Cardiac fibroblast (primary cell): Measurements from ENCODE around the gene DCTN5.

Experiments used
- DNase-seq, 2 donors: peaks; one replicate each; pipeline versions ENCODE4 v3.0.0 to v3.0.0-alpha.2; 2010; ENCODE audit warnings: low read depth in 2 of 2
- H3K4me3 ChIP-seq, 2 donors: replicated peaks in 1 of 2; 1 replicate in 1 of 2; 2 replicates in 1 of 2; pipeline ENCODE4 v1.5.1; 2011; ENCODE audit warnings: low read depth in 2 of 2, low read length in 2 of 2, mild to moderate bottlenecking in 2 of 2, moderate library complexity in 1 of 2
- TF ChIP-seq, protein P1 (sequence below): IDR thresholded peaks from one replicate; pipeline ENCODE4 v1.5.1; 2011; ENCODE audit warnings: low read depth, mild to moderate bottlenecking, low read length, inconsistent platforms

The DCTN5 gene

DNA sequence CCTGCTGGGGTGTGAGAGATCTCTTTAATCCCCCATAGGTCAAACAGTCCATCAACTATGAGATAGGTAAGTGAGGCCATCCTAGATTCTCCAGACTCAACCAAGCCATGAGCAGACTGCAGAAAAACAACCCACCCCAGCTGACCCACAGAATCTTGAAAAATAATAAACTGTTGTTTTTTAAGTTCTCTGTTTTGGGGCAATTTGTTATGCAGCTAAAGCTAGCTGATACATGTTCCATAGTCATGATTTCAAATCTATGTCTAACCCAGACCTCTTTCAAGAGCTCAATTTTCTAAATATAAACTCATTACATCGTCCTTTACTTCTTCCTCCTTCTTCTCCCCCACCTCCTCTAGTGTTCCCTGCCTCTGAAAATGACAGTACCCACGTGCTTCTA, 61.7 kb downstream of the DCTN5 start:
- H3K4me3 ChIP-seq, result no peak overlapping the region
- DNase-seq, result no peak
- TF ChIP-seq, protein P1, sequence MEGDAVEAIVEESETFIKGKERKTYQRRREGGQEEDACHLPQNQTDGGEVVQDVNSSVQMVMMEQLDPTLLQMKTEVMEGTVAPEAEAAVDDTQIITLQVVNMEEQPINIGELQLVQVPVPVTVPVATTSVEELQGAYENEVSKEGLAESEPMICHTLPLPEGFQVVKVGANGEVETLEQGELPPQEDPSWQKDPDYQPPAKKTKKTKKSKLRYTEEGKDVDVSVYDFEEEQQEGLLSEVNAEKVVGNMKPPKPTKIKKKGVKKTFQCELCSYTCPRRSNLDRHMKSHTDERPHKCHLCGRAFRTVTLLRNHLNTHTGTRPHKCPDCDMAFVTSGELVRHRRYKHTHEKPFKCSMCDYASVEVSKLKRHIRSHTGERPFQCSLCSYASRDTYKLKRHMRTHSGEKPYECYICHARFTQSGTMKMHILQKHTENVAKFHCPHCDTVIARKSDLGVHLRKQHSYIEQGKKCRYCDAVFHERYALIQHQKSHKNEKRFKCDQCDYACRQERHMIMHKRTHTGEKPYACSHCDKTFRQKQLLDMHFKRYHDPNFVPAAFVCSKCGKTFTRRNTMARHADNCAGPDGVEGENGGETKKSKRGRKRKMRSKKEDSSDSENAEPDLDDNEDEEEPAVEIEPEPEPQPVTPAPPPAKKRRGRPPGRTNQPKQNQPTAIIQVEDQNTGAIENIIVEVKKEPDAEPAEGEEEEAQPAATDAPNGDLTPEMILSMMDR, result no peak

DNA sequence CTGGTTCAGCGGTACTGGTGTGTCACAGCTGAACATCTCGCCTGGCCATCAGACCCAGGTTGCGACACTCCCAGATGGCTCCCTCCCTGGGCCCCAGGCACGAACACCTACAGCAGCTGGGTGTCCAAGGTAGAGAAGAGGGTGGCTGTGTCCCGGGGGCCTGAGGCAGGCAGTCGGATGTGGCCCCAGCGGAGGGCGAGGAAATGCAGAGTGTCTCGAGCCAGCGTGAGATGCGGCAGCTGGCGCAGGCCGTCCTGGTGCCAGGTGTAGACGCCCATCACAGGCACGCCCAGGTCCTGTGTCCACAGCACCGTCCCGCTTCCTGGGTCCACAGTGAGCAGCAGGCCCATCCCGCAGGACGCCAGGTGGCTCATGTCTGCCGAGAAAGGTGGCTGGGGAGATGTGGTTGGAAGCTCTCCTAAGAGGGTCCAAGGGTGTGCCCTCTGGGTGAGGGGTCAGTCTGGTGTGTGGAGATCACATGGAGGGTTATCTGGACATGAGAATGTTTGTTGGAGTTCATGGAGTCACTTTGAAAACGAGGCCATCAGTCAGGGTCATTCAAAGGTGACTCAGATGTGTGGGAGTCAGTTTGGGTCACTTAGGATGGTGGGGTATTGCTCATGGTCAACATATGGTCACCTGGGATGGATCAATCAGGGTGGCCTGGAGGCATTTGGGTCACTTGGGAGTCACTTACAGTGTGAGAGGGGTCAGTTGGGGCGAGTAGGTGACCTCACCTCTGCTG, 63.7 kb downstream of the DCTN5 start:
- no peak for DNase-seq
- H3K4me3 ChIP-seq, result no peak overlapping the region
- TF ChIP-seq, protein P1, result no peak

- H3K4me3 ChIP-seq, result no peak overlapping the region
- TF ChIP-seq, protein P1, result no peak
- DNase-seq, result no peak
Observed at GRCh38 chr16:23705517-23705902, 64.2 kb downstream of the DCTN5 start.

DNA sequence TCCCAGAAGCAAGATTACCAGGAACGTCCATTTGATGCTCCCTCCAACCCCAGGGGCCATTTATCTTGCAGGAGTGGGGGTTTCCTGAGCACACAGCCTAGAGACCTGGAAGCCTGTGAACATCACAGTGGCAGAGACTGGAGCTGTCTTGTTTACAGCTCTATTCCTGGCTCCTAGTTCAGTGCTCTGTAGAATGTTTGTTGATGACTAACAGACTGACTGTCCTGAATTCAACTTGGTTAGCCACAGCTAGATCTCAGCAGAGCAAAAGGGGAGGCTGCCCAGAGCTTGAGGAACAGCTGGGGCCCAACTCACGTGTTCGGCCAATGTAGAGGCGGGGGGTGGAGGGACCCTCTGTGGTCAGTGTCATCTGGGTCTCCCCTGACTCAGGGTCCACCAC, 65.2 kb downstream of the DCTN5 start:
- H3K4me3 ChIP-seq, result no peak overlapping the region
- no peak for DNase-seq
- TF ChIP-seq, protein P1, result no peak

DNA sequence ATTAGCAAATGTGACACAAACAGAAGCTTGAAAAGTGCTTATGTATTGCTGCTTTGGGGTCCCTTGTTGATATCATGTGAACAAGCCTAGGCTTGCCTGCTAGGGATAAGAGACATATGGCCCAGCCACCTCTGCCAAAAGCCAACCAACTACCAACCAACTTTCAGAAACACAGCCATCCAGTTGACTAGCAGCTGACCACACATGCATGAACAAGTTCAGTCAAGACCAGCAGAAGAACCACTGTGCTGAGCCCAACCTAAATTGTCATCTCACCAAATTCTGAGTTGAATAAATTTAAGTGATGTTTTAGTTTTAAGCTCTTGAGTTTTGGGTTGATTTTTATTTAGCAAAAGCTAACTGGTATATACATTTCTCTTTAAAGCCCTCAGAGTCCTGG, 68.3 kb downstream of the DCTN5 start:
- TF ChIP-seq, protein P1, result no peak
- no peak for DNase-seq

DNA sequence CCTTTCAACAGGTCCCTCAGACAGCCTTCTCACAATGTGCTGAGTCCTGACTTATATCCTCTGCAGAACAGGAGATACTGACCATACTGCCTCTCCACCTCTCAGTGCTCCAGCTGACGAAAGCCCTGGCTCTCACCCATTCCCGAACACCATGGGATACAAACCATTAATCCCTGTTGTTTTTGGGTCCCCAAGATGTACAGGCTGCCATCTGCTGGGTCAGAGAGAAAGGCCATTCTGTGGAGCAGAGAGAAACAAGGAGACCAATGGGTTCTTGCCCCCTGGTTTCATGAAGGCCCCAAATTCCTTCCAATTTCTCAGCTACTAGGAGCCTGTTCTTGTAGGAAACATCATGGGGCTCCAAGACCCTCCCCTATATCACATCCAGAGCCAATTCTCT, 68.7 kb downstream of the DCTN5 start:
- no peak overlapping the region for H3K4me3 ChIP-seq
- TF ChIP-seq, protein P1, result no peak
- DNase-seq, result no peak

More for the DNA sequence above, 68.3 kb downstream of the DCTN5 start:
- no peak overlapping the region for H3K4me3 ChIP-seq

DNA sequence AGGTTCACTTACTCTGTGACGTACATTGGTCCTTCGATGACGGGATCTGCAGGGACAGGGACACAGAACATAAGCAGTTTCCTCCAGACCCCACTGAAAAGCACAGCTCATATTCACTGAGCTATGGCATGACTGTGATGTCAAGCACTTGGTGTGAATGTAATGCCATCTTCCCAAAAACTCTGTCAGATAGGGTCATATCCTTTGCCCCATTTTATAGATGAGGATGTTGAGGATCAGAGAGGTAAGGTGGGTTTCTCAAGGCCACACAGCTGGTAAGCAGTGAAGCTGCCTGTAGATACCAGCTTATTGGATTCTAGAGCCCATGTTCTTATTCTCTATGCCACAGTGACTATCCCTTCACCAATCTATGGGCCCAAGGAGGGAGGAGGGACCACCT, 69.2 kb downstream of the DCTN5 start:
- H3K4me3 ChIP-seq, result no peak overlapping the region
- no peak for DNase-seq
- TF ChIP-seq, protein P1, result no peak
